Caco-2 (cell line): ENCODE data around the gene TYRP1. TPM values are rescaled to one million over a fixed set of nuclear protein-coding genes. Genes with fewer than 3 reads are reported as not detected.

ENCODE experiments used
- BruUV-seq: library from RNA; stranded (reverse); fragments of 400-500 nt; replicated peaks from 2 replicates; lab custom pipeline; 2021; lab: Mats Ljungman, UMichigan
- CTCF ChIA-PET: fragments of 300-600 bp; sonication (Branson Sonifier 250); formaldehyde crosslinking; loops from one replicate; lab custom pipeline; 2022; ENCODE audit warnings: antibody characterized with exemption; lab: Charles Lee
- POLR2A ChIA-PET: fragments of 300-600 bp; sonication (Branson Sonifier 250); formaldehyde crosslinking; loops from one replicate; lab custom pipeline; 2022; ENCODE audit warnings: antibody characterized with exemption; lab: Charles Lee
- DNase-seq, 2 experiments: peaks; one replicate each; pipeline versions ENCODE4 v3.0.0 to v3.0.0-alpha.2; 2020 to 2022
- H3K27me3 ChIP-seq: replicated peaks from 2 replicates; pipeline ENCODE4 v1.6.0; 2011; ENCODE audit warnings: low read length; ENCODE audit not compliant: control insufficient read depth, insufficient read depth
- H3K36me3 ChIP-seq: 2 replicates; pipeline ENCODE4 v1.5.1; 2011; ENCODE audit warnings: low read length; ENCODE audit not compliant: control insufficient read depth, insufficient read depth
- H3K4me1 ChIP-seq: fragments of 250-450 bp; sonication (Bioruptor Pico); 2 replicates; pipeline ENCODE4 v1.5.1; 2020; ENCODE audit warnings: mild to moderate bottlenecking
- H3K4me3 ChIP-seq: 2 replicates; pipeline ENCODE4 v1.5.1; 2011; ENCODE audit warnings: low read depth, mild to moderate bottlenecking, control low read depth, low read length
- H3K9me3 ChIP-seq: fragments of 250-450 bp; sonication (Bioruptor Pico); 2 replicates; pipeline ENCODE4 v1.5.1; 2020; ENCODE audit warnings: mild to moderate bottlenecking, moderate library complexity
- H3K27ac Mint-ChIP-seq: one replicate; pipeline ENCODE4 v1.8.0; 2022; ENCODE audit warnings: mixed read lengths; ENCODE audit not compliant: unreplicated experiment
- H3K27me3 Mint-ChIP-seq: one replicate; pipeline ENCODE4 v1.8.0; 2022; ENCODE audit warnings: mixed read lengths; ENCODE audit not compliant: insufficient read depth, unreplicated experiment
- H3K36me3 Mint-ChIP-seq: one replicate; pipeline ENCODE4 v1.8.0; 2022; ENCODE audit warnings: mild to moderate bottlenecking, mixed read lengths; ENCODE audit not compliant: insufficient read depth, unreplicated experiment
- H3K4me1 Mint-ChIP-seq: one replicate; pipeline ENCODE4 v1.8.0; 2022; ENCODE audit warnings: low read depth, mixed read lengths; ENCODE audit not compliant: unreplicated experiment
- H3K4me3 Mint-ChIP-seq: one replicate; pipeline ENCODE4 v1.8.0; 2022; ENCODE audit warnings: mild to moderate bottlenecking, moderate library complexity, mixed read lengths; ENCODE audit not compliant: unreplicated experiment
- H3K9me3 Mint-ChIP-seq: one replicate; pipeline ENCODE4 v1.8.0; 2022; ENCODE audit warnings: mixed read lengths; ENCODE audit not compliant: unreplicated experiment
- intact Hi-C: fragments of 100-400 bp; cut with micrococcal nuclease; formaldehyde crosslinking; loops from one replicate; pipeline ENCODE4 v1.10.0; 2022; ENCODE audit not compliant: unreplicated experiment
- total RNA-seq: library from RNA; stranded (reverse); gene quantifications from 2 replicates; pipeline ENCODE4 v1.2.3, GENCODE V29; 2022
- TF ChIP-seq, protein P1 (sequence below), 2 experiments: fragments of 200-600 bp in 1 of 2; IDR thresholded peaks; 1 replicate in 1 of 2; 2 replicates in 1 of 2; pipeline versions ENCODE4 v1.5.1 to v1.8.0; 2011 to 2022; ENCODE audit warnings: antibody characterized with exemption in 1 of 2, control low read depth in 1 of 2, inconsistent platforms in 1 of 2, low read depth in 1 of 2, low read length in 1 of 2, mild to moderate bottlenecking in 1 of 2, moderate library complexity in 1 of 2; ENCODE audit not compliant: insufficient read depth in 1 of 2, severe bottlenecking in 1 of 2, unreplicated experiment in 1 of 2

Gene TYRP1
- total RNA-seq, 1 experiment from 2014 or later, result not detected

DNA sequence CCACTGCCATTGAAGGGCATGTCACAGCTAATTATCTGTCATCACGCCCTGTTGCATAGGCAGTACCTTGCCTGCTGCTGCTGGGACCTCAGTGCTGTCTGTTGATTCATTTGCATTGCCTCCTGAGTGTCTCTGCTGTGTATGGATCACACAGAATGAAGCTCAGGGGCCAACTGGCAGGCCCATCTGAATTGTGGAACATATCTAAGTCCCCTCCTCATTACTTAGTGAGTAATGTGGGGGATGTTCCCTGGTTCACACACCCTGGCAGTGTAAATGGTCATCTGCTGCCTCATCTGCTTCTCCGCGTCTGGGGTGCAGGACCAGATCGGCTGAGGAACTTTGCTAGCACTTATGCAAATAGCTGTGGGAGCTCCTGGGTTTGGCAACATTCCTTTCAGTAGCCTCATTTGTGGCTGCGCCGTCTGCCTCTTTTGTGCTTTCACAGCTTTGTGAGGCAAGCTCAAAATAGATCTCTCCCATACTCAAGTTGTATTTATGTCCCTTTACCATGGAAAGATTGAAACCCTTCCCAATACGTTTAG lies 25.4 kb downstream of the TYRP1 start:
- Histone ChIP-seq H3K36me3 (no peaks in the 10 kb centered on the region), H3K9me3 (no peaks in the 10 kb centered on the region), H3K27me3 (no peaks in the 10 kb centered on the region), H3K4me3 (no peak overlapping the region), H3K4me1 (no peaks in the 10 kb centered on the region)
- DNase-seq, result no peak
- Mint-ChIP-seq H3K27me3 (peaks cover 3% of the 10 kb centered on the region), H3K27ac (no peak overlapping the region), H3K4me3 (no peak overlapping the region), H3K9me3 (no peaks in the 10 kb centered on the region), H3K4me1 (no peaks in the 10 kb centered on the region), H3K36me3 (no peaks in the 10 kb centered on the region)
- no TSS peak for BruUV-seq
- ChIA-PET POLR2A (no interaction called here), CTCF (interaction anchor here (1.6 kb wide), 1 partner anchor 166 kb away, joined by 4 read pairs; no protein-coding TSS in a partner anchor)
- intact Hi-C loops, result loop anchor here (1.0 to 5.0 kb wide), 3 partner anchors 100 to 269 kb away; no protein-coding TSS in a partner anchor
- TF ChIP-seq, protein P1, sequence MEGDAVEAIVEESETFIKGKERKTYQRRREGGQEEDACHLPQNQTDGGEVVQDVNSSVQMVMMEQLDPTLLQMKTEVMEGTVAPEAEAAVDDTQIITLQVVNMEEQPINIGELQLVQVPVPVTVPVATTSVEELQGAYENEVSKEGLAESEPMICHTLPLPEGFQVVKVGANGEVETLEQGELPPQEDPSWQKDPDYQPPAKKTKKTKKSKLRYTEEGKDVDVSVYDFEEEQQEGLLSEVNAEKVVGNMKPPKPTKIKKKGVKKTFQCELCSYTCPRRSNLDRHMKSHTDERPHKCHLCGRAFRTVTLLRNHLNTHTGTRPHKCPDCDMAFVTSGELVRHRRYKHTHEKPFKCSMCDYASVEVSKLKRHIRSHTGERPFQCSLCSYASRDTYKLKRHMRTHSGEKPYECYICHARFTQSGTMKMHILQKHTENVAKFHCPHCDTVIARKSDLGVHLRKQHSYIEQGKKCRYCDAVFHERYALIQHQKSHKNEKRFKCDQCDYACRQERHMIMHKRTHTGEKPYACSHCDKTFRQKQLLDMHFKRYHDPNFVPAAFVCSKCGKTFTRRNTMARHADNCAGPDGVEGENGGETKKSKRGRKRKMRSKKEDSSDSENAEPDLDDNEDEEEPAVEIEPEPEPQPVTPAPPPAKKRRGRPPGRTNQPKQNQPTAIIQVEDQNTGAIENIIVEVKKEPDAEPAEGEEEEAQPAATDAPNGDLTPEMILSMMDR (IDR thresholded peaks at IDR 0.05; ENCODE audit: insufficient read depth in 1 of 2, low read depth in 1 of 2, low read length in 1 of 2, severe bottlenecking in 1 of 2, unreplicated experiment in 1 of 2), result no peak

DNA sequence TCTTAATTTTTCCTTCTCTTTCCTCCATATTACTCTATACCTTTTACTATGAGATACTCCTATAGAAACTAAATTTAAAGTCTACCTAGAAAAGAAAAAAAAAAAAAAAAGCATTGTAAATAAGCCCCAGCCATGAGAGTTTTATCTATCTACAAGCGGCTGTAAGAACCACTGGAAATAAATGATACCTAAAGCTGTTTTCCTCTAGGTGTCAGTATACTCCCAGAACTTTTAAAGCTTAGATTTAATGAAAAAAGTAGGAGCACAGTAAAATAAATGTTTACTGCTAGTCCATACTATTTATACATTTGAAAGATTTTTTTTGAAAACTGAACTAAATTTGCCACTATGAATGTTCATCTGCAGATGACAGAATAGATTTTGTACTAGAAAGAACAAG lies 26.2 kb downstream of the TYRP1 start:
- TF ChIP-seq, protein P1 (IDR thresholded peaks at IDR 0.05; ENCODE audit: insufficient read depth in 1 of 2, low read depth in 1 of 2, low read length in 1 of 2, severe bottlenecking in 1 of 2, unreplicated experiment in 1 of 2), result peak in 1 of 2 experiments; percentile 36
- H3K4me3 ChIP-seq, result no peak overlapping the region
- Mint-ChIP-seq H3K27ac (no peak overlapping the region), H3K9me3 (no peaks in the 10 kb centered on the region), H3K4me3 (no peak overlapping the region), H3K4me1 (no peaks in the 10 kb centered on the region), H3K36me3 (no peaks in the 10 kb centered on the region), H3K27me3 (peaks cover 3% of the 10 kb centered on the region)
- DNase-seq, result no peak
- H3K27me3 ChIP-seq, result no peaks in the 10 kb centered on the region
- no peaks in the 10 kb centered on the region for H3K36me3 ChIP-seq
- ChIA-PET CTCF (interaction anchor here (0.6 to 1.6 kb wide), 6 partner anchors 17 to 315 kb away, joined by 3 to 4 read pairs (median 3); no protein-coding TSS in a partner anchor), POLR2A (no interaction called here)
- no peaks in the 10 kb centered on the region for H3K4me1 ChIP-seq
- H3K9me3 ChIP-seq, result no peaks in the 10 kb centered on the region
- BruUV-seq, result no TSS peak
- intact Hi-C loops, result loop anchor here (1.0 to 5.0 kb wide), 3 partner anchors 99 to 268 kb away; no protein-coding TSS in a partner anchor

DNA sequence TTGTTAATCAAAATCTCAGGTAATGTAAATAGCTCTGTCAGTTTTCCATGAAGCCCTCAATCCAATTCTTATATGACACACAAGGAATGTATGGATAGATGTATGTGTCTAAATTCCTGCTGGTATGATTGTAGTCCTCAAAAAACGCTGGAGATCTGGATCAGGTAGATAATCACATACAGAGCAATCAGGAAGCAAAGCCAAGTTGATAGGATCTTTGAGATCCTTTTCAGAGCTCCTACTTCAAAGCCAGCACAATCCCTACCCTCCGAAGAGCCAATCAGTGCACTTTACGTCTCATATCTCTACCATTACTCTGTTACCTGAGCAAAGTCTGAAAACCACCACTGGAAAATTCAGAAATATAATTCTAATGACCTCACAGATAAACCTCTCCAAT lies 27.4 kb downstream of the TYRP1 start:
- CTCF ChIA-PET, result interaction anchor here (1.2 kb wide), 1 partner anchor 18 kb away, joined by 3 read pairs; no protein-coding TSS in a partner anchor
- H3K27me3 ChIP-seq, result no peaks in the 10 kb centered on the region
- intact Hi-C loops, result loop anchor here (5.0 kb wide), 2 partner anchors 57 to 367 kb away; partner anchors contain the start of gene LURAP1L
- BruUV-seq, result no TSS peak
- no peak for DNase-seq
- Mint-ChIP-seq H3K9me3 (no peaks in the 10 kb centered on the region), H3K27me3 (peaks cover 3% of the 10 kb centered on the region), H3K4me1 (no peaks in the 10 kb centered on the region), H3K36me3 (no peaks in the 10 kb centered on the region), H3K27ac (no peak overlapping the region), H3K4me3 (no peak overlapping the region)
- POLR2A ChIA-PET, result no interaction called here
- no peaks in the 10 kb centered on the region for H3K36me3 ChIP-seq
- TF ChIP-seq, protein P1 (IDR thresholded peaks at IDR 0.05; ENCODE audit: insufficient read depth in 1 of 2, low read depth in 1 of 2, low read length in 1 of 2, severe bottlenecking in 1 of 2, unreplicated experiment in 1 of 2), result no peak
- H3K4me1 ChIP-seq, result no peaks in the 10 kb centered on the region
- no peaks in the 10 kb centered on the region for H3K9me3 ChIP-seq
- no peak overlapping the region for H3K4me3 ChIP-seq
